GM19455 (cell line): Measurements from ENCODE around the gene TACC2.
"Not testable (repeated sequence)": the region's sequence is repeated elsewhere in the genome, so short reads cannot be mapped to it uniquely, and the experiment has no call there.

Experiments
- ATAC-seq: cut with Tn5 transposase; IDR thresholded peaks from one replicate; pipeline ENCODE4 v1.9.1; 2021; ENCODE audit not compliant: unreplicated experiment

Gene TACC2

DNA sequence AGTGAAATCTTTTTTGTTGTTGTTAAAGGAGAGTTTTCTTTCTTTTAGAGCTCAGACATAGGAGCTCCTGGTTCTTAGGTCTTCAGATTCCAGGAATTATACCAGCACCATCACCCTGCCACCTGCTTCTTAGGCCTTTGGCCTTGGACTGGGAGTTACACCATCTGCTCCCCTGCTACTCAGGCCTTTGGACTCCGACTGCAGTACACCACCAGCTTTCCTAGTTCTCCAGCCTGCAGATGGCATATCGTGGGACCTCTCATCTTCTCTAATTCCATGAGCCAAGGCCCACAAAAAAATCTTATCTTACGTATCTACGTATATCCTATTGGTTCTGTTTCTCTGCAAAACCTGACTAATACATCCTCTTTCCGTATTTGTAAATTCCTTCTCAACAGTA, 5.1 kb upstream of the TACC2 start:
- ATAC-seq, result no peak

DNA sequence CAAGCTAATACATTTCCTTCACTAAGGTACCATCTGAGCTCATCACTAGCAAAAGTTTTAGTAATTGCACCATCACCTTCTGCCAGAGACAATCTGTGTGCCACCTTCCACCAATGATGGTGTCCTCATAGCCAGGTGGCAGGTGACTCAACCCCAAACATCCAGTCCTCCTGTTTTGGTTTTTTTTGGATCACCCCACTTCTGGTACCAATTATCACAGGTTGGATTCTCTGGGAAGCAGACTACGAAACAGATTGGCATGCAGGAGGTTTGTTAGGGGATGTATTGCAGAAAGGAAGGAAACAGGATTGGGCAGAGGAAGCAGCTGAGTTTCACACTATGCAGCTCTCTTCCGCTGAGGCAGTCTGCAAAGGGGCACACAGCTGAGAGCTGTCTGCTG, 4.5 kb upstream of the TACC2 start:
- no peak for ATAC-seq

DNA sequence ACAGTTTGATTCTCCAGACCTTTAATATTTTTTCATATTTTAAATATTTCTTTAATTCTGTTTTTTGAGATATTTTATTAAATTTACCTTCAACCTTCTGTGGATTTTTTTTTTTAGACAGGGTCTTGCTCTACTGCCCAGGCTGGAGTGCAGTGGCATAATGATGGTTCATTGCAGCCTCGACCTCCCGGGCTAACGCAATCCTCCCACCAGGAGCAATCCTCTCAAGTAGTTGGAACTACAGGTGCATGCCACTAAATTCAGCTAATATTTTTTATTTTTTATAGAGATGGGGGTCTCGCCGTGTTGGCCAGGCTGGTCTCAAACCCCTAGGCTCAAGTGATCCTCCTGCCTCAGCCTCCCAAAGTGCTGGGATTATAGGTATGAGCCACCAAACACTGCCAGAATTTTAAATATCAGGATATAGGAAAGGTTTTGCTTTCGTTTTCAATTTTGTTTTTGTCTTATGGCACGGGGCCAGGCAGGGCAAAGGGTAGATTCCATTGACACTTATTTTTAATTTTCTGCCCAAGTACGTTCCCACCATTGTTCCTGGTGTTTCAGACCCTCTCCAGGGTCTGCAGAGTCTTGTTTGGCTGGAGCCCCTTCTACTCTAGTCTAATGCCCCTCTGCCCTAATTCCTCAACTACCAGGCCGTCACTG, 1.2 kb downstream of the TACC2 start:
- ATAC-seq, result no peak

DNA sequence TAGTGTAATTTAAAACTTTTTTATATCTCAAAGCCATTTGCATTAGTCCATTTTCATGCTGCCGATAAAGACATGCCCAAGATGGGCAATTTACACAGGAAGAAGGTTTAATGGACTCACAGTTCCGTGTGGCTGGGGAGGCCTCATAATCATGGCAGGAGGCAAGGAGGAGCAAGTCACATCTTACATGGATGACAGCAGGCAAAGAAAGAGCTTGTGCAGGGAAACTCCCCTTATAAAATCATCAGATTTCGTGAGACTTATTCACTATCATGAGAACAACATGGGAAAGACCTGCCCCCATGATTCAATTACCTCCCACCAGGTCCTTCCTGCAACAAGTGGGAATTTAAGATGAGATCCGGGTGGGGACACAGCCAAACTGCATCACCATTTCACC, 2.8 kb downstream of the TACC2 start:
- not testable (repeated sequence) for ATAC-seq

DNA sequence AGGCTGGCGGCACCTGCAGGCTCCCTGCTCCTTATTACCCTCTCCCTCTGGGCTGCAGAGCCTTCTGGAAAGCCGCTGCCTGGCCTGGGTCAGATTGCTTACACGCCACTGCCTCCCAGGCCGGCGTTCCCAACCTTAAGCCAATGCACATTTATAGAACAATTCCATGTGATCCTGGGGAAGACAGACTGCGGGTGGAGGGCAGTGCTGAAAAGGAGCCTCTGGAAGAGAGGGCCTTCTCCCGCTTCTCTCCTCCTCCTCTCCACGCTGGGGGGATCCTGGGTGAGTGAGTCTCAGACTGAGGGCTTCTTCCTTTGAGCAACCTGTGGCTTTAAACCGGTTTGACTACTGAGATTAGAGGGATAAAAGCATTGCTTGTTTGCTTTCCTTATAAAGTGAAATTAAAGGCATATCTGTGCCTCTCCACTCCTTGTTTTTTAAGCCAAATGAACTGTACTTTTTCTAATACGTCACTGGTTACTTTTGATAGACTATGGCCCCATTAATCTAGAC, 5.5 kb downstream of the TACC2 start:
- no peak for ATAC-seq

DNA sequence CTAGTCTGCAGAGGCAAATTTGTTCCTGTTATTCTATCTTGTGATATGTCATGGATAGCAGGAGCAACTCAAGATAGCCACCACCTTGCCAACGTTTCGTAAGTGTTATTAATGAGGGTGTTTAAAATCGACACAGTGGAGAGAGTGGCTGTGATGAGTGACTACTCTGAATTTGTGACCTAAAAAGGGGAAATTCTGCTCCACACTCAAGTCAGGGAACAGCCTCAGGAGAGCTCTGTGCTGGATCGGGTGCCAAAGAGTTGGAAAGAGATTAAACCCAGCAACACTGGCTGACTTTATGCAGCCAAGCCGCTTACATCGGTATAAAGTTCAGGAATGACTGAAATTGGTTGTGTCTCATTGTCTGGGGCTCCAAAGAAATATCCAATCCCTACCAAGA, 9.5 kb downstream of the TACC2 start:
- ATAC-seq, result no peak

DNA sequence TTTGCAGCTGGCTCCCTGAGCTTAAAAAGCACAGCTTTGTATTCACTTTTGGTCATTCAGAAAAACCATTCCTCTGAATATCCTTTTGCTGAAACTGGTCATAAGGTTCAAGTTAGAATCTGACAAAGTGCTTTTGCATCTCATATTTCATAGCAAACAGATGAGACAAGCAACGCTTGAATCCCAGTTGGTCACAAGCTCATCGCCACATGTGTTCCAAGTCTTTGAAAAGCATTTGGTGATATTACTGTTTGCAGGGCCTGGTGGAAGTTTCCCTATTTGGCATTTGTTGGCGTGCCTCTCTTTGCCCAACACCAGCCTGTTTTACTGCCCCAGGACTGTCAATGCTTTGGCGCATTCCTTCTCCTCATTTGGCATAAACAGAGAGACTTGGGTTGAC, 10.3 kb downstream of the TACC2 start:
- no peak for ATAC-seq

DNA sequence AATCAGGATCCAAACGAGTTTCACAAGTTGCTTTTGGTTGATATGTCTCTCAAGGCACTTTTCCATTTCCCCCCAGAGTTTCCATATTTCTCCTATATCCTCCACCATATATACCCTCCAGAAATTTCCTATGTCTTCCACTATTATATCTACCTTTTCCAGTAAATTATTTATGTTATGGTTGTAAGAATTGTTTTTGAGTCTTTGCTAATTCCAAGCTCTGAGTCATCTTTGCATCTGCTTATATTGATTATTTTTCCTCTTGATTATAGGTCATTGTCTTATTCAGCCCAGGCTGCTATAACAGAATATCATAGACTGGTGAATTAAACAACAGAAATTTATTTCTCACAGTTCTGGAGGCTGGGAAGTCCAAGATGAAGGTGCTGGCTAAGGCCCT, 12.7 kb downstream of the TACC2 start:
- ATAC-seq, result no peak

DNA sequence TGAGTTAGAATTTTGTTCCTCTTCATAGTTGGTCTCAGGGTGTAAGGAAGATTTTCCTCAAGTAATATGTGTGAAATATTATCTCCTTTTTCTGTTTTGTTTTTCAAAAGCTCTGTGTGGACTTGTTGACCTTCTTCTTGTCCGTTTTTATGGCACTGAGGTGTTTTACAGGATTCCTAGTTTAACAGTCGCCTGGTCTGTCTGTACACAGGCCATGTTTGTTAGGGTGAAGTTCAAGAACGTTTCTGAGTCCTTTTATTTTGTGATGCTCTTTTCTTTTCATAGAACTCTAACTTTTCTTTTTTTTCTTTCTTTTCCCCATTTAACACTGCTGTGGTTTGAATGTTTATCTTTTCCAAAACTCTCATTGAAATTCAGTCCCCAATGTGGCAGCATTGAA, 18.5 kb downstream of the TACC2 start:
- no peak for ATAC-seq

DNA sequence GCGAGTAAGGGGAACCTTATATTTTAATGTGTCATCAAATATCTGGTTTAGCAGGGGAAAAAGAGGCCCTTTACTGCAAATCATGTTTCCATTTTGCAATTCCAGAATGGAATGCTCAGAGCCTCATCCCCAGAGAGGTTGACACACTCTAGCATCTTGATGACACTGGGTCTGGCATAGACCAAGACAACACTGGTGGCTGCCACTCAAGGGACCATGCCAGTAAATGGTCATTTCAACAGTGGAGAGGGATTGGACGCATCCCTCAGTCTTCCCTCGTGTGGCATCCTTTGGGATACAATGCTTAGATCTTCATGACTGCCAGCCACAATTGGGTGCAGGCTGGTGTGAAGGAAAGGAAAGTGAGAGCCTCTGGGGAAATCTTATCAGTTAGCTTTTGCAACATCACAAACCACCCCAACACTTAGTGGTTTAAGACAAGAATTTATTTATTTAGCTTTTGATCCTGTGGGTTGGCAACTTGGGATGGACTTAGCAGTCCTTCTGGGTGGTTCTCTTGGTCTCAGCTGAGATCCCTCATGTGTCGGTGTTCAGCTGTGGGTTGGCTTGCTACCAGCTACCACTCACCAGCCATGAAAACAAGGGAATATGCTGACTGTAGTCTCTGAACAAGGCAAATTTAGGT, 21.6 kb downstream of the TACC2 start:
- ATAC-seq, result no peak

DNA sequence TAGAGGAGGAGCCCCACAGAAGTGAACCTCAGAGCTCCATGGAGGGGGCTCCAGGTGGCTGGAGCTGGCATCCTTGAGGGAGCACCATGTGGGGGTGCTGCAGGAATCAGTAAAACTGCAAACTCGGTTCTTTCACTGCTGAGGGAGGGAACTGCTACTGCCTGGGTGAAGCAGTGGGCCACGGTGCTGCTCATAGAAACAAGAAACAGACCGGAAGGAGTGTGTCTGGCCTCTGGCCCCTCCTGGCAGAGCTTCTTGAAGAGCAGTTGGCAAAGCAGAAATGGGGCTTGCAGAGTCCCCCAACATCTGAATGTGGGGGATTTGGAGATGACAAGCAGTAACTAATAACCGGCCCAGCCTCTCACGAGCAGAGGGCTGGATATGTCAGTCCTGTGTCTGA, 23.8 kb downstream of the TACC2 start:
- ATAC-seq, result no peak

DNA sequence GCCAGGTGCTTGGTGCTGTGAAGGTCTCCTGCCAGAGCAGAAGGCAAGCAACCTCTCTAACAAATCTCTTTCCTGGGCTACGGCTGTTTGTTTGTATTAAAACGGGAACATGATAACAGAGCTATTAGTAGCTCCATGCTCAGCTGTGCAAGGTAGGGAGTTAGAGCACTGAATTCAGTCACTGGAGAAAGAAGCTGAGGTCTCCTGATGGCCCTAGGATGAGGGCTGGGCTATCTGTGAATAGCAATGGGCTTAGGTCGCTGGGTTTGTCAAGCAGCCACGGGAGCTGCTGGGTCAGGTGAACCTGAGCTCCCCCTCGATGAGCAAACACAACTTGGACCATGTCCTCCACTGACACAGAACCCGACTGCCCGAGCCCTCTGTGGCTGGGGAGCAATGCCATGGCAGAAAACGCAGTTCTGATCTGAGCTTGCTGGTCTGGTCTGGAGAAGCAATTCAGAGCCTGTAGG, 24.4 kb downstream of the TACC2 start:
- no peak for ATAC-seq

DNA sequence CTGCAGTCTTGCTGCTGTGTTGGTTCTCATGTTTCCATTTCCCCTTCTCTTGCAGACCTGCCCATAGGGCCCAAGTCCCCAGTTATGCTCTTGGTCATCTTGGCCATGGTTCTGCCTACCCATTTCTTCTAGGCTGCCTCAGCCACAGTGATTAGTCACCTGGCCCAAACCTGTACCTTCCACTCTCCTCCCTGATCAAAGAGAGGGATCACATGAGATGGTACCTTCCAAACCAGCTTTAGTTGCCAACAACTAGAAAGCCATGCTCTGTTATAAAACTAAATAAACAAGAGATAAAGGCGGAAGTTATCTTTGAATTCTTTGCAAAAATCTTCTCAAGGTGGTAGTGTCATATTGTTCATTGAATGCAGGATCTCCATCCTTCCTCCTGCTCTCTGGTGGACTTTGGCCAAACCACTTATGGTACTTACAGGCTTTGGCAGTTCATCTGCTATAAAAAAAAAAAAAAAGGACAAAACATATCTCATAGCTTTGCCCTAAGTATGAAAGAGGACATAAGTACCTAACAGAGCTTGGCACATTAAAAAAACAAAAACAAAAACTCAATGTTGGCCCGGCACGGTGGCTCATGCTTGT, 25.8 kb downstream of the TACC2 start:
- ATAC-seq, result no peak

DNA sequence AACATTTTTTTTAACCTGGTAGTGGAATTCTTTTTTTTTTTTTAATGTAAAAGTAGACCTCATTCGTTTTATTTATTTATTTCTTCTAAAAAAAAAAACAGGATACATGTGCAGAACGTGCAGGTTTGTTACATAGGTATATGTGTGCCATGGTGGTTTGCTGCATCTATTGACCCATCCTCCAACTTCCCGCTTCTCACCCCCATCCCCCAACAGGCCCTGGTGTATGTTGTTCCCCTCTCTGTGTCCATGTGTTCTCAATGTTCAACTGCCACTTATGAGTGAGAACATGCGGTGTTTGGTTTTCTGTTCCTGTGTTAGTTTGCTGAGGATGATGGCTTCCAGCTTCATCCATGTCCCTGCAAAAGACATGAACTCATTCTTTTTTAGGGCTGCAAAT, 29.0 kb downstream of the TACC2 start:
- ATAC-seq, result not testable (repeated sequence)

DNA sequence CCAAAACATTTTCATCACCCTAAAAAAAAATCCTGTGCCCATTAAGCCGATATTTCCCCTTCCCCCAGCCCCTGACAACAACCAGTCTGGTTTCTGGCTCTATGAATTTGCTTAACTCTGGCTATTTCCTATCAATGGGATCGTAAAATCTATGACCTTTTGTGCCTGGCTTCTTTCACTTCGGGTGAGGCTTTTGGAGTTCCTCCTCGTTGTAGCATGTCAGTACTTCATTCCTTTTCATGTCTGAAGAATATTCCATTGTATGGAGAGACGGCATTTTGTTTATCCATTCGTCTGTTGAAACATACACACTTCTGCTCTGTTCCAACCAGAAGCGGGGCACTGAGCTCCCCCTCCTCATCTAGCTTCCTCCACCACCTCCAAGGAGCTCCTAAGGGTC, 29.5 kb downstream of the TACC2 start:
- ATAC-seq, result no peak

DNA sequence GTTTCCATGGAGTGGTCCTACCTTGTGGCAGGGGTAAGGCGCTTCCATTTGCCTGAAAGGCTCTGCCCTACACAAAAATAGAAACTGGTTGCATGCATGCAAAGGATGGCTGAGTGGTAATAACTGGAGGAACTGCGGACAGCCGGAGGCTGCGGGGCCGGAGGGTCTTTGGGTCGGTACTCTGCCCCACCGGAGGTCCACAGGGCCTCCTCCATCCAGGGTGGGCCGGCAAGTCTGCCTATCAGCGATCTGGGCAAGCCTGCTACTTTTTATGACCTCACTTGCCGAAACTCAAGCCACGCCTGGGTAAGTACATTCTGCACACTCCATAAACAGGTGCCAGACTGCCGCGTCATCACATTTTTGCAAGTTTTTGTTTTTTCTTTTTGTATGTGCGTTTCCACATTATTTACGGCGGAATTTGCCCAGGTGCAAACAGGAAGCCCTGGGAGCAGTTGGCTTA, 30.0 kb downstream of the TACC2 start:
- no peak for ATAC-seq

DNA sequence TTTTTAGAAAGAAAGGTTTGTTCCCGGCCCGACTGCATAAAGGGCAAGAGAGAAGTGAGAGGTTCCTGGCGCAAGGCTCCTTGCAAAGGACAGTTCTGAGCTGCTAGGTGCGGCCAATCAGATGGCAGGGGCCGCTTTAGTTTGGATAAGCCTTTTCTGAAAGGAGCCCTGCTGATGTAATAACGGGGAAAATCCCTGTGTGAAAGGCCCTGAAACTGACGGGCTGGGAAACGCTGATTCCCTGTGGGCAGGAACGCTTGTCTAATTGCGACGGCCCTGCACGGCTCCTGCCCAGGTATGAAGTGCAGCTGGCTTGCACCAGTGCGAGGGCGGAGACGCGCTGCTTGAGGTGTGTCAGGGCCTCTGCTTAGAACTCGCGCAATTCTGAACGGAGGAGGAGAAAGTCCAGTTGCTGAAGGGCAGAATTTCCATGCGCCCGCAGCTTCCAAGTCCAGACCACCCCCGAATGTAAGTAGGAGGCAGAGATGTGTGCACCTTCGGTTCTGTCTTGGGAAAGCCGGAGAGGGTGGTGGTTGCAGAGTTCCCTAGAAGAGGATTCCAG, 30.5 kb downstream of the TACC2 start:
- no peak for ATAC-seq

DNA sequence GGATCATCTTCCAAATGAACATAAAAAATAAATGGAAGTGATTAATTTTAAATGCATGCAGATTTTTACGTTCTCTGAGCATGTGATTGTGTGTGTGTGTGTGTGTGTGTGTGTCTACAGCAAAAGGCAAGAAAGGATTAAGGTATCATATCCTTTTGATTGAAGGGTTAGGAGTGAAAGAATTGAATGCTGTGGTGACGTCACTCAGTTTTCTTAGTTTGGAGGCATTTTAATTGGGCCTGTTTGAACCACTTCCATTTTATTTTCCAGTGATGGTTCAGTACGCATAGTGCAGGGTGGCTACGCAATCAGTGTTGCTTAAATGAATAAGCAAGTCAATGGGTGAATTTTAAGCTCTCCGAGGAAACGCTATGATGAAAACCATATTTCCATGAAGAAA, 31.3 kb downstream of the TACC2 start:
- no peak for ATAC-seq

DNA sequence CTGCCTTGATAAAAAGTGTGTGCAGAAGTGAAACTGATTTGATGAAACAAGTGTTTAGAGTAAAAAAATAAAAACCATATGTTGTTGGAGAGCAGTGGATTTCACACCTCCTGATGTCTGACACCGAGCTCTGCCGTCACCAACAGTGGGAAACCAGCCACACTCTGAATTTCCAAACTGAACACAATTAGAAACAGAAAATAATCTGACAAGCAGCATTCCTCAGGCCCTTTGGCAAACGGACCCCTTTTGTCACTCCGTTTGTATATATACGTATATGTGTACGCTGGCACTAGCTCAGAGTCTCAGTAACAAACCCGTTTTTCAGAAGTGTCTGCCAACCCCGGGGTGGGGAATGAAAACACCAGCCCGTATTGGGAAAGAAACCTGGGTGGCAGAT, 32.4 kb downstream of the TACC2 start:
- no peak for ATAC-seq

DNA sequence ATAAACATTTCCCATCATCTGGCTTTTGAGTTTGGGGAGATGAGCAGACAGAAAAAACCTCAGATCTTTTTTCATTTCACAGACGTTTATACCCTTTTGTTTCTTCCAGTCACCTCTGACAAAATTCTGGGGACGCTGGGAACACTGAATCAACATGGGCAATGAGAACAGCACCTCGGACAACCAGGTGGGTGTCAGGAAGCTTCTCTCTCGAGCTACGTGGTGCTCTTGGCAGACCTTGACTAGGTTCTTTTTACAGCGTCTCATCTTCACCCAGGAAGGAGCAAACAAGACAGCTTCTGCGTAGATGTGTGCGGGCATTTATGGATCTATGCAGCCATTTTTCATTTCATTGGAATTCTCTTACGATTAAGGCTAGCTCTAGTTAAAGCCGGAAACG, 32.9 kb downstream of the TACC2 start:
- no peak for ATAC-seq

DNA sequence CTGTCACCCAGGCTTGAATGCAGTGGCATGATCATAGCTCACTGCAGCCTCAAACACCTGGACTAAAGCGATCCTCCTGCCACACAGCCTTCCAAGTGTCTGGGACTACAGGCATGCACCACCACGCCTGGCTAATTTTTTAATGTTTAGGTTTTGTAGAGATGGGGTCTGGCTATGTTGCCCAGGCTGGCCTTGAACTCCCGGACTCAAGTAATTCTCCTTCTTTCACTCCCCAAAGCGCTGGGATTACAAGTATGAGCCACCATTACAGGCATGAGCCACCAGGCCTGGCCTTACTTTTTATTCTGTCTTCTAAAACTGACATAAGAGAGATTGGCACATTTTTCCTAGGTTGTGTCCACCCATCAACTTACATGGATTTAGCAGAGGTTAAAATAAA, 33.3 kb downstream of the TACC2 start:
- ATAC-seq, result no peak

DNA sequence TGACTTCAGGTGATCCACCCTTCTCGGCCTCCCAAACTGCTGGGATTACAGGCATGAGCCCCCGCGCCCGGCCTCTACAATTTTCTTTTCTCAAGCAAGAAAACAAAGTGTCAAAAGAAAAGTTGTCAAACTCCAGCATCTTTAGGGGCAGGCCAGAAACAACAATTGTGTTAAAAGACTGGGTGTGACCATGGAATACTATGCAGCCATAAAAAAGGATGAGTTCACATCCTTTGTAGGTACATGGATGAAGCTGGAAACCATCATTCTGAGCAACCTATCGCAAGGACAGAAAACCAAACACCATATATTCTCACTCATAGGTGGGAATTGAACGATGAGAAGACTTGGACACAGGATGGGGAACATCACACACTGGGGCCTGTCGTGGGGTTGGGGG, 34.3 kb downstream of the TACC2 start:
- not testable (repeated sequence) for ATAC-seq
